HG03460 (cell line): ENCODE data around the gene FOCAD.

ENCODE experiments used
- ATAC-seq: cut with Tn5 transposase; IDR thresholded peaks from one replicate; pipeline ENCODE4 v1.9.1; 2021; ENCODE audit not compliant: unreplicated experiment

FOCAD gene

GRCh38 chr9:20870115-20870514, 186.1 kb downstream of the FOCAD start:
- no peak for ATAC-seq

DNA sequence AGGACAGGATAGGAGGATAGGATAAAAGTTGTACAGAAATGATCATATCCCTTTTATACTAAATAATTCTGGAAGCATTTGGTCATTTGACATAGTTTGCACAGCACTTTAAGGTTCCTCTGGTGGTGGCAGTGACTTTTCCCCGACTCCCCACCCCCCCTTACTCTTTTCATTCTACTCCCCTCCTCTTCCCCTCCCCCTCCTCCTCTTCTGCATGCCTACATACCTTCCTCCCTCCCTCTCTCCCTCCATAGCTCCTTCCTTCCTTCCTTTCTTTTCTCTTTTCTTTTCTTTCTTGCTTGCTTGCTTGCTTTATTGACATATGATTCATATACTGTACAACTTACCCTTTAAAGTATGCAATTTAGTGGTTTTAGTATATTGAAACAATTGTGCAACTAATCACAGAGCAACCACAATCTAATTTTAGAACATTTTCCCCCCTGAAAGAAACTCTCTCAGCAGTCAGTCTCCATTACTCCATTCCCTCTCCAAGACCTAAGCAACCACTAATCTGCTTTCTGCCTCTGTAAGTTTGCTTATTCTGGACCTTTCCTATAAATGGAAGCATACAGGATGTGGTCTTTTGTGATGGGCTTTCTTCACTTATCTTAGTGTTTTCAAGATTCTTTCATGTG, 188.4 kb downstream of the FOCAD start:
- ATAC-seq = no peak

- no peak for ATAC-seq
These were observed 189.3 kb downstream of the FOCAD start for GRCh38 chr9:20873240-20873865.

DNA sequence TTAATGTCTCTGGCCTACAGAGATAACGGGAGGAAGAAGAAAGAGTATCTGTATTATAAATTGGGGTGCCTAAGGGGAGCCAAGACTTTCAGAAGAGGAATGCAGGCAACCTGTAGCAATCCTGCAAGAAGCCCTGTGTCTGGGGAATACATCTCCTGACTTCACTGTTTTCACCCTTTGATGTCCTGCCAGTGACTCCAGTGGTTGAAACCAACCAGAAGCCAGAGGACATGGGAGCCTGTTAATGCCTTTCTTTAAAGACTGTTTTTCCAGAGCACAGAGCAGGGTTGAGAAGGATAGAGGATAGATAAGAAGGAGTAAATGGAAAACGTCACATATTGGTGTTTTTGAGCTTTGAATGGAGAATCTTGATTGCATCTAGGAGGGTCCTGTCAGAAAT, 196.2 kb downstream of the FOCAD start:
- ATAC-seq = no peak

DNA sequence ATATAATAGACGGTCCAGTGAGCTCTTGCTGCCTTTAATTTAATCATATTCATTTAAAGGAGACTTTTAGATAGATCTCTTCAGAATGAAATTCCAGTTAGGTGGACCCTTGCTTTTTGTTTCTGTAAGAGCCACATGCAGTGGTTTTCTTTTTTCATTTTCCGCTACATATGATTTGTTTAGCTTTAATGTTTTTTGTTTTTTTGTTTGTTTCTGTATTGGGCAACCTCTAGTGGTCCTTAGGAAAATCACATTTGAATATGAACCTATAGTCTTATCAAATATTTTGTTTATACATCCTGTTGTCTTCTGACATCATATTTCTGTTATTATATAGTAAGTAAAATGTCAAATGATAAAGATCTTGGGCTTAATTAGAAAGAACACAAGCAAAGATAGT, 196.6 kb downstream of the FOCAD start:
- no peak for ATAC-seq

DNA sequence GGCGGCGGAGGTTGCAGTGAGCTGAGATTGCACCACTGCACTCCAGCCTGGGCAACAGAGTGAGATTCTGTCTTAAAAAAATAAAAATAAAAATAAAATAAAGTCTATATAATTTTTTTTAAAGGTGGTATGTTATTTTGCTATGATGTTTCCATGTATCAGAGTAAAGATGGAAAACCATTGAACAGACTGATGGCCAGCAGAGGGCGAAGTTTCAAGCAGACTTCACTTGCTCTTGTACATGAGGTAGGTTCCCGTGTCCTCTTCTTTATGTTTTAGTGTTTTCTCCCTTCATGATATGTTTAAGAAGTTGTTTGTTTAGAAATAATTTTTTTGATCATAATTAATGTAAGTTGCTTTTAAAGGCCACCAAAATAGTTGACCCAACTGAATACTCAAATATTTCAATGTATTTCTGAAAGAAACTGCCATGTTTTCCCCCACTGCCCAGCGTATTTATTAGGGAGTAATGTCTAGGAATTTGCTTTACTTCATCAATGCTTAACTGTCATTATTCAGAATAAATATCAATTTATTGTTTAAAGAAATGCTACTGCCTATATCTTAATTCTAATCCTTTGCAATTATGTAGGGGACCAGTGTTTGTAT, 201.0 kb downstream of the FOCAD start:
- no peak for ATAC-seq

GRCh38 chr9:20898885-20899554, 215.0 kb downstream of the FOCAD start:
- ATAC-seq = no peak

GRCh38 chr9:20903212-20903611, 219.2 kb downstream of the FOCAD start:
- ATAC-seq = no peak

- ATAC-seq = no peak
These were observed 220.9 kb downstream of the FOCAD start for GRCh38 chr9:20904995-20905394.

DNA sequence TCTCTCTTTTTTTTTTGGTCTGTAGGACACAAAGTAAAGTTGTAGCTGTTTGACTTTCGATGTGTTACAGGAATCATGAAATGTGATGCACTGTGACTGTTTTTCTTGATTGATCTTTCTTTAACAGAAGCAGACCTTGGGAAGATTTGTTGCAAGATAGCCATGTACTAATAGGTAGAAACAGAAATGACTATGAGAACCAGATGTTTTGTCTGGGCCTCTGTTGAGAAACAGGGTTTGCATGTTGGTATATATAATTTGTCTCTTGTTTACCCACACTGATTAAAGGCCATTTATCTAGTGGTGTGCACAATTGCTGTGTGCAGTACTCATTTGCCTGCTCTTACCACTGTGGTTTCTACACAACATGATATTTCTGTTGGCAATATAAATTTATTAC, 222.3 kb downstream of the FOCAD start:
- no peak for ATAC-seq

GRCh38 chr9:20908461-20908860, 224.4 kb downstream of the FOCAD start:
- no peak for ATAC-seq

DNA sequence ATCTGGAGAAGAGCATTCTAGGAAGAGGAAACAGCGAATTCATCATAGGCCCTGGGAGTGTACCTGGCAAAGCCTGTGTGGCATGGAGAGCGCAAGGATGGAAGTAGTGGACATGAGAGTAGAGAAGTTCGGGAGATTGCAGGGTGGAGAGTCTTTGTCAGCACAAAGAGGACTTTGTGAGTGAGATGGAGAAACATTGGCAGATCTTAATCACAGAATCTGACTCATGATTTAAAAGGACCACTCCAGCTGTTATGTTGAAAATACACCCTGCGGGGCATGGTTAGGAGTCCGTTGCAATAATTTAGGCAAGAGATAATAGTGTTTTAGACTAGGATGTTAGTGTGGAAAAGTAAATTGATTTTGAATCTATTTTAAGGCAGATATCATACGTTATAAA, 230.5 kb downstream of the FOCAD start:
- no peak for ATAC-seq

GRCh38 chr9:20921362-20921761, 237.3 kb downstream of the FOCAD start:
- ATAC-seq = no peak

- ATAC-seq = no peak
These were observed 241.4 kb downstream of the FOCAD start for GRCh38 chr9:20925256-20926045.

DNA sequence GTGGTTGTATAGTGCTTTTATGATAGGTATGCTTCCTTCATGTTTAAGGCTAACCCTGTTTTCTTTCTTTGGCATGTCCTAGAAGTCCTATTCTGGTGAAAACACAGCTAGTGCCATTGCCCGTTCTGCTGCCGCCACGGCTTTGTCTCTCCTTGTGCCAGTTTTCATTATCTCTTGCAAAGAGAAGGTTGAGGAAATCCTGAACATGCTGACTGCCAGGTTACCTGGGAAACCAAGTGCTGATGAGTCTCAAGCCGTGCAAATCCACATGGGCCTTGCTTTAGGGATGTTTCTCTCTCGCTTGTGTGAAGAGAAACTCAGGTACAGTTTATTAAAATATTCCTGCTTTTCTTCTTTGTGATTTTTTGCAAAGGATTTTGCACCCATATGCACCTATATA, 245.2 kb downstream of the FOCAD start:
- ATAC-seq = no peak

DNA sequence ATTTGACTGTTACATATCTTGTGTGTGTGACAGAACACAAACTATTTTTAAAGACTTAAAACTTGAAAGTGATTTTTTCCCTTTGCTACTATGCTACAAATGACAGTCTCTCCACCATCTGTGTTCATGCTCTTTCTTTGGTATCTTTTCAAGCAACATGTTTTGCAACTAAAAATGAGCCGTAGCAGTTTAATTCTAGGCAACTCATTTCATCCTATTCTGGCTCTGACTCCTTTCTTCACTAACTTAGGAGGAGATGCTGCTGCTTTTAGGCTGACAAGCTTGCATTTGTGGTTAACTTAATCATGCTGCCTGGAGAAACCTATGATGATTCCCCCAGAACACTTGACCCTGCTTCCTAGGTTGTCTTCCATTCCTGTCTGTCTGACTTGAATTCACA, 246.8 kb downstream of the FOCAD start:
- no peak for ATAC-seq

DNA sequence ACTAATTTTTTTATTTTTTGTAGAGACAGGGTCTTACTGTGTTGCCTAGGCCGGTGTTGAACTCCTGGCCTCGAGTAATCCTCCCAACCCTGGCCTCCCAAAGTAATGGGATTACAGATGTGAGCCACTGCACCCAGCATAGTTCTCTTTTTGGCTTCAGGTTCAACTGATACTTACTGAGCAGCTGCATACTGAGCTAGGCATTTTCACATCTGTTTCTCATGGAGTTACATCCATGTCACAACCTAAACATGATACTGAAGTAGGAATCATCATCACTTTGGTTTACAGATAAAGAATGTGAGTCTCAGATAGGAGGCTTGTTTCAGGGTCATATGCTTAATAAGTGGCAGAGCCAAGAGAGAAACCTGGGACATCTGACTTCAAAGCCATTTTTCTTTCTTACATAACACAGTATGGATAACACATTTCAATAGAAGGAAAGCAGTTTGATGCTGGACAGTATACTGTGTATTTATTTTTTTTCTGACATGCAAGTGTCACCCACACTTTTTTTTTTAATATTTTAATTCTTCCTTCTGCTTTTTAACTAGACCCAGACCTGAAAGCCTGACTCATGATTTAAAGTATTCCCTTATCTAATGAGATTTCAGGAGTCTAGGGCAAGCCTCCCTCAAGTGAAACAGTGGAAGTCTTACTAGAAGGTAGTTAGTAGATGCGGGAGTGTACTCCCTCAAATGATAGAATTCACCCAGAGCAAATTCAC, 256.6 kb downstream of the FOCAD start:
- peak; percentile 43 for ATAC-seq

GRCh38 chr9:20941174-20941690, 257.2 kb downstream of the FOCAD start:
- ATAC-seq = peak; percentile 93

DNA sequence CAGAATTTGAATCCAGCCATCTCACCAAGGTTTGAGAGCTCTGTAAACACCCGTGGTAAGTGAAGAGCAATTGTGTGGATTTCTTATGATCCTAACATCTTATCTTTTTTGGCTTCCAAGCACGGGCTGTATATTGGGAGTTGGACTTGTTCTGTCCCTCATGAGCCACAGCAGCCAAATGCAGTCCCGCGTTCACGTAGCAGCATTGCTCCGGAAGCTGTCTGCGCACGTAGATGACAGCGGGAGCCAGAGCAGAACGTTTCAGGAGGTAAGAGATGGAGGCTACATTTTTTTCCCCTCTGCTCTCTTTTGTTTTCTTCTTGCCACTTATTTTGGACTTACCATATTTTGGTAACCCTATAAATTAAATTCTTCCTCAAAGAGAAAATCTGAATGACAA, 260.4 kb downstream of the FOCAD start:
- ATAC-seq = no peak

GRCh38 chr9:20945269-20945668, 261.2 kb downstream of the FOCAD start:
- no peak for ATAC-seq
